Testis (tissue), 2 donors: ENCODE data around the gene NKIRAS2.

Source experiments
- CTCF ChIP-seq, 3 experiments: fragments of 450-650 bp in 2 of 3; fragments of 200-600 bp in 1 of 3; sonication (generic) in 1 of 3; IDR thresholded peaks; one replicate each; pipeline ENCODE4 v1.5.1; 2016 to 2019; ENCODE audit warnings: antibody characterized with exemption in 3 of 3, mild to moderate bottlenecking in 2 of 3, moderate library complexity in 1 of 3
- POLR2A ChIP-seq: fragments of 450-650 bp; IDR thresholded peaks from one replicate; pipeline ENCODE4 v1.6.1; 2017; ENCODE audit warnings: antibody characterized with exemption, mild to moderate bottlenecking, moderate library complexity

- no peak for TF ChIP-seq POLR2A
- no peak for TF ChIP-seq CTCF (IDR thresholded peaks at IDR 0.05)
These were observed 35.4 kb upstream of the NKIRAS2 start for GRCh38 chr17:41984454-41984853.
